CD4-positive, alpha-beta T cell treated with Interleukin-17A for 4 hours (primary cell): ENCODE results near the gene CAPN8.

Experiments
- DNase-seq: peaks from one replicate; pipeline ENCODE4 v3.0.0-alpha.2; 2020; ENCODE audit warnings: mixed read lengths

Gene CAPN8

GRCh38 chr1:223652436-223652941, 13.0 kb downstream of the CAPN8 start:
- DNase-seq: no peak

- DNase-seq: no peak
Measured at GRCh38 chr1:223651291-223651991, 14.1 kb downstream of the CAPN8 start.

GRCh38 chr1:223650465-223650864, 15.0 kb downstream of the CAPN8 start:
- no peak for DNase-seq

GRCh38 chr1:223649222-223649621, 16.3 kb downstream of the CAPN8 start:
- DNase-seq: no peak

- no peak for DNase-seq
Measured at GRCh38 chr1:223647249-223647648, 18.3 kb downstream of the CAPN8 start.

- DNase-seq: no peak
Measured at GRCh38 chr1:223645903-223646302, 19.6 kb downstream of the CAPN8 start.

- DNase-seq: no peak
Measured at GRCh38 chr1:223642237-223642636, 23.3 kb downstream of the CAPN8 start.

- no peak for DNase-seq
Measured at GRCh38 chr1:223641523-223642039, 23.9 kb downstream of the CAPN8 start.

GRCh38 chr1:223639331-223639749, 26.2 kb downstream of the CAPN8 start:
- no peak for DNase-seq

GRCh38 chr1:223635236-223635635, 30.3 kb downstream of the CAPN8 start:
- no peak for DNase-seq

- no peak for DNase-seq
Measured at GRCh38 chr1:223634423-223634822, 31.1 kb downstream of the CAPN8 start.

GRCh38 chr1:223631956-223632355, 33.5 kb downstream of the CAPN8 start:
- DNase-seq: no peak

- DNase-seq: no peak
Measured at GRCh38 chr1:223631473-223631872, 34.0 kb downstream of the CAPN8 start.

GRCh38 chr1:223629126-223629457, 36.4 kb downstream of the CAPN8 start:
- no peak for DNase-seq

GRCh38 chr1:223628233-223629125, 37.0 kb downstream of the CAPN8 start:
- peak; percentile 62 for DNase-seq

GRCh38 chr1:223622132-223622842, 43.2 kb downstream of the CAPN8 start:
- DNase-seq: no peak

GRCh38 chr1:223621312-223621734, 44.2 kb downstream of the CAPN8 start:
- no peak for DNase-seq

- no peak for DNase-seq
Measured at GRCh38 chr1:223620297-223620897, 45.1 kb downstream of the CAPN8 start.

- no peak for DNase-seq
Measured at GRCh38 chr1:223618680-223619079, 46.8 kb downstream of the CAPN8 start.

GRCh38 chr1:223617323-223618070, 48.0 kb downstream of the CAPN8 start:
- DNase-seq: no peak

GRCh38 chr1:223616586-223616985, 48.9 kb downstream of the CAPN8 start:
- DNase-seq: no peak

- DNase-seq: no peak
Measured at GRCh38 chr1:223611936-223612335, 53.6 kb downstream of the CAPN8 start.
